HEK293T (cell line): ENCODE results near the gene GPR37L1.

Experiments used
- CTCF ChIA-PET: fragments of 350-600 bp; formaldehyde crosslinking; extraction: SDS; loops from one replicate; lab custom pipeline; 2021; ENCODE audit warnings: antibody characterized with exemption, inconsistent platforms; lab: Yijun Ruan, JAX
- POLR2A ChIA-PET: fragments of 350-600 bp; formaldehyde crosslinking; extraction: SDS; loops from one replicate; lab custom pipeline; 2020; ENCODE audit warnings: antibody characterized with exemption, inconsistent platforms; lab: Yijun Ruan, JAX
- DNase-seq: peaks from one replicate; pipeline ENCODE4 v3.0.0; 2012; ENCODE audit warnings: mixed read lengths; ENCODE audit errors: extremely low spot score
- ARNT ChIP-seq: fragments of 450-650 bp; IDR thresholded peaks from 2 replicates; pipeline ENCODE4 v1.6.1; 2017; ENCODE audit warnings: mild to moderate bottlenecking
- BHLHE40 ChIP-seq: fragments of 450-650 bp; IDR thresholded peaks from 2 replicates; pipeline ENCODE4 v1.6.1; 2016; ENCODE audit warnings: mild to moderate bottlenecking, moderate library complexity, borderline replicate concordance
- CTBP1 ChIP-seq: fragments of 450-650 bp; IDR thresholded peaks from 2 replicates; pipeline ENCODE4 v1.6.1; 2016; ENCODE audit warnings: borderline replicate concordance
- ELF4 ChIP-seq: fragments of 450-650 bp; IDR thresholded peaks from 2 replicates; pipeline ENCODE4 v1.6.1; 2017; ENCODE audit warnings: antibody characterized with exemption
- FOXA1 ChIP-seq: fragments of 450-650 bp; IDR thresholded peaks from 2 replicates; pipeline ENCODE4 v1.6.1; 2016; ENCODE audit warnings: mild to moderate bottlenecking
- FOXK2 ChIP-seq: fragments of 450-650 bp; IDR thresholded peaks from 2 replicates; pipeline ENCODE4 v1.6.1; 2016; ENCODE audit warnings: mild to moderate bottlenecking
- FOXM1 ChIP-seq: fragments of 450-650 bp; IDR thresholded peaks from 2 replicates; pipeline ENCODE4 v1.6.1; 2017; ENCODE audit warnings: mild to moderate bottlenecking, borderline replicate concordance
- HDGF ChIP-seq: fragments of 450-650 bp; IDR thresholded peaks from 2 replicates; pipeline ENCODE4 v1.6.1; 2017; ENCODE audit warnings: antibody characterized with exemption, borderline replicate concordance
- L3MBTL2 ChIP-seq: fragments of 450-650 bp; conservative IDR thresholded peaks from 2 replicates; pipeline ENCODE4 v1.6.1; 2016; ENCODE audit warnings: mild to moderate bottlenecking
- LEF1 ChIP-seq: fragments of 450-650 bp; IDR thresholded peaks from 2 replicates; pipeline ENCODE4 v1.6.1; 2017; ENCODE audit warnings: mild to moderate bottlenecking, borderline replicate concordance
- NFRKB ChIP-seq: fragments of 450-650 bp; IDR thresholded peaks from 2 replicates; pipeline ENCODE4 v1.6.1; 2016; ENCODE audit warnings: mild to moderate bottlenecking, moderate library complexity
- SP1 ChIP-seq: fragments of 450-650 bp; IDR thresholded peaks from 2 replicates; pipeline ENCODE4 v1.6.1; 2017
- SUZ12 ChIP-seq: fragments of 450-650 bp; IDR thresholded peaks from 2 replicates; pipeline ENCODE4 v1.6.1; 2016; ENCODE audit warnings: mild to moderate bottlenecking
- TARDBP ChIP-seq: fragments of 450-650 bp; IDR thresholded peaks from 2 replicates; pipeline ENCODE4 v1.6.1; 2016
- ZNF384 ChIP-seq: fragments of 450-650 bp; IDR thresholded peaks from 2 replicates; pipeline ENCODE4 v1.6.1; 2016
- TF ChIP-seq, protein P1 (sequence below): fragments of 450-650 bp; IDR thresholded peaks from 2 replicates; pipeline ENCODE4 v1.6.1; 2016

GPR37L1 gene

GRCh38 chr1:202122639-202123335 lies at the start of gene GPR37L1:
GPR37L1 (plus strand) TSS chr1:202122917; CDS start chr1:202122964, 47 bp downstream.
- ChIA-PET CTCF (interaction anchor here (0.6 to 1.3 kb wide), 2 partner anchors 13 to 32 kb away, joined by 3 read pairs; no protein-coding TSS in a partner anchor), POLR2A (no interaction called here)
- TF ChIP-seq FOXK2 (no peak), ARNT (no peak), FOXA1 (no peak), FOXM1 (no peak), TARDBP (no peak), ZNF384 (no peak)
- TF ChIP-seq, protein P1, sequence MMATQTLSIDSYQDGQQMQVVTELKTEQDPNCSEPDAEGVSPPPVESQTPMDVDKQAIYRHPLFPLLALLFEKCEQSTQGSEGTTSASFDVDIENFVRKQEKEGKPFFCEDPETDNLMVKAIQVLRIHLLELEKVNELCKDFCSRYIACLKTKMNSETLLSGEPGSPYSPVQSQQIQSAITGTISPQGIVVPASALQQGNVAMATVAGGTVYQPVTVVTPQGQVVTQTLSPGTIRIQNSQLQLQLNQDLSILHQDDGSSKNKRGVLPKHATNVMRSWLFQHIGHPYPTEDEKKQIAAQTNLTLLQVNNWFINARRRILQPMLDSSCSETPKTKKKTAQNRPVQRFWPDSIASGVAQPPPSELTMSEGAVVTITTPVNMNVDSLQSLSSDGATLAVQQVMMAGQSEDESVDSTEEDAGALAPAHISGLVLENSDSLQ: no peak
- DNase-seq: no peak

- TF ChIP-seq FOXM1: no peak
- no peak for TF ChIP-seq CTBP1
- TF ChIP-seq FOXK2: no peak
- no peak for TF ChIP-seq NFRKB
- CTCF ChIA-PET: no interaction called here
- no peak for DNase-seq
- POLR2A ChIA-PET: no interaction called here
Observed at GRCh38 chr1:202073206-202073605, 49.5 kb upstream of the GPR37L1 start.

DNA sequence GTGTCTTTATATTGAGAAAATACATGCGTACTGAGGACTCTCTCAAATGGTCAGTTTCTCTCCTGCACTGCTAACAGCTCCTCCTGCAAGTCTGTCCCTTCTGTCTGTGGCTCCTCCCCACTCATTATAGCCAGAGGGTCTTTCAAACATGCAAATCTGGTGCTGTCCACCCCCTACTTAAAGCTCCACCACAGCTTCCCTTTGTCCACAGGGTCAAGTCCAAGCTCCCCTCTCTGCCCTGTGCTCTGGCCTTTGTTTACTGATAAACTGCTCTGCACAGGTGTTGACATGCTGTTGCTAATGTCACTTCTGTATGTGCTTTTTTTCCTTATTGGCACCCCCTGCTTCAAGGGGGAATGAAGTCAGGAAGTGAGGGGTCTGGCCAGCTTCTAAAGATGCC lies 47.7 kb upstream of the GPR37L1 start:
- ChIA-PET POLR2A (interaction anchor here (1.1 kb wide), 1 partner anchor 13 kb away, joined by 3 read pairs; no protein-coding TSS in a partner anchor), CTCF (no interaction called here)
- TF ChIP-seq SUZ12 (no peak), FOXK2 (no peak), FOXM1 (no peak)
- TF ChIP-seq, protein P1: no peak
- no peak for DNase-seq

DNA sequence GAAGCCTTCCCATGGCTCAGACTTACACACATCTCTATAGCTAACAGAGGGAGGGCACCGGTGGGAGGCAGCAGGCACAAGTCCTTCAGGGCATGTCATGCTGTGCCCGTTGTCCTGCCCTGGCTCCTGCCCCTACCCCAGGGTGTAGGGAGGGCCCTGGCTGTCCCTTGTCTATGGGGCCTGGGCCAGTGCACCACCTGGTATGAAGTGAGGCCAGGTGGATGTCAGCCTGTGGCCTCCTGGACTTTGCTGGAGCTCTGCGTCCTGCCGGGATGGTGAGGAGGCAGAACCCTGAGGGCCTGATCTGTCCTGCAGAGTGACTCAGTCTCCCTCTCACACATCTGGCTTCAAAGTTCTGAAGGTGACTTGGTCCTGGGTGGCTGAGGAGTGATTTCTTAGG lies 47.3 kb upstream of the GPR37L1 start:
- POLR2A ChIA-PET: interaction anchor here (1.1 kb wide), 1 partner anchor 12 kb away, joined by 3 read pairs; no protein-coding TSS in a partner anchor
- CTCF ChIA-PET: no interaction called here
- TF ChIP-seq ELF4 (no peak), ARNT (no peak), FOXA1 (no peak), FOXK2 (no peak), FOXM1 (no peak), NFRKB (no peak), CTBP1 (no peak), SUZ12 (no peak), TARDBP (no peak), L3MBTL2 (no peak), HDGF (no peak)
- TF ChIP-seq, protein P1: no peak
- no peak for DNase-seq

DNA sequence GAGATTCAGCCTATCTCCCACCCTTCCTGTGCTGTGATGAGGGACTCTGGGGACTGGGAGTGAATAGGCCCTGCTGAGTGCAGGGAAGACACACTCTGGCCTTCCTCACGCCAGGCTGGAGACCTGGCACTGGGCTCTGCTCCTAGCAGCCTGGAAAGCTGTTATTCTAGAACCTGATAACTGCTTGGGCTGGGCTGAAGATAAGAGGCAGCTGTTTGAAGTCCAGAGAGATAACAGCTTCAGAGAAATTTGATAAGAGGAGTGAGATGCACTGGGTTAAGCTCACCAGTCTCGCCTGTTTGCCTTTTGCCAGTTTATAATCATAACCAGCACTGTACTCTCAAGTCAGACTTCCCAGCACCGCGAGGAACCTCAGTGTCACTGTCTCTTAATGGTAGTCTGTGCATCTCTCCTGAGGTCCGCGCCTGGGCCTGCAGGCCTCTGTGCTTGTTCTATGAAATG lies 46.6 kb upstream of the GPR37L1 start:
- no peak for TF ChIP-seq ZNF384
- TF ChIP-seq FOXM1: no peak
- no peak for TF ChIP-seq FOXA1
- no peak for TF ChIP-seq HDGF
- TF ChIP-seq SUZ12: no peak
- TF ChIP-seq FOXK2: no peak
- no peak for TF ChIP-seq SP1
- no peak for TF ChIP-seq BHLHE40
- TF ChIP-seq, protein P1: no peak
- no peak for TF ChIP-seq ARNT
- TF ChIP-seq CTBP1: no peak
- no peak for TF ChIP-seq TARDBP
- no peak for TF ChIP-seq LEF1
- TF ChIP-seq L3MBTL2: no peak
- ChIA-PET POLR2A (interaction anchor here (1.1 kb wide), 1 partner anchor 12 kb away, joined by 3 read pairs; no protein-coding TSS in a partner anchor), CTCF (no interaction called here)
- DNase-seq: peak; percentile 7

DNA sequence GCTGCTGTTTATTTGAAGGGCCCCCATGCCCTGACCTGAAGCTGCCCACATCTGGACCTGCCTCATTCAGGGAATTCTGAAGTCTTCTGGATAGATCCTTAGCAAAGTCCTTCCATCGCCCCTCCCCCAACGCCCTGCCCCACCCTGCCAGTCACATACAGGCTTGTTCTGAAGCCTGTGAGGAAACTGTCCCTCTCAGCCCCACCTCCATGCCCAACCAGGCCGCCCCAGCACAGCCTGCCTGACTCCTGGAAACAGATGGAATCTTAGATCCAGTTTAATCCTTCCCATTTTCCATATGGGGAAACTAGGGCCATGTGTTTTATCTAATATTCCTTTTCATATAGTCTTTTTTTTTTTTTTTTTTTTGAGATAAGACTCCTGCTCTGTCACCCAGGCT lies 44.5 kb upstream of the GPR37L1 start:
- no peak for DNase-seq
- POLR2A ChIA-PET: no interaction called here
- TF ChIP-seq ELF4 (no peak), SP1 (no peak), TARDBP (no peak), NFRKB (no peak), FOXA1 (no peak), FOXM1 (no peak), HDGF (no peak), SUZ12 (no peak), BHLHE40 (no peak), ARNT (no peak), FOXK2 (no peak), CTBP1 (no peak), ZNF384 (no peak), LEF1 (no peak)
- CTCF ChIA-PET: no interaction called here
